Measurements from ENCODE around the gene TXK. TPM values are rescaled to one million over a fixed set of nuclear protein-coding genes. Genes with fewer than 3 reads are reported as not detected.
A peak's percentile ranks its signal among the peaks of the same experiment; 100 is the strongest.

Gene TXK
- total RNA-seq, 1 donor from 2014 or later = 1.7 TPM

DNA sequence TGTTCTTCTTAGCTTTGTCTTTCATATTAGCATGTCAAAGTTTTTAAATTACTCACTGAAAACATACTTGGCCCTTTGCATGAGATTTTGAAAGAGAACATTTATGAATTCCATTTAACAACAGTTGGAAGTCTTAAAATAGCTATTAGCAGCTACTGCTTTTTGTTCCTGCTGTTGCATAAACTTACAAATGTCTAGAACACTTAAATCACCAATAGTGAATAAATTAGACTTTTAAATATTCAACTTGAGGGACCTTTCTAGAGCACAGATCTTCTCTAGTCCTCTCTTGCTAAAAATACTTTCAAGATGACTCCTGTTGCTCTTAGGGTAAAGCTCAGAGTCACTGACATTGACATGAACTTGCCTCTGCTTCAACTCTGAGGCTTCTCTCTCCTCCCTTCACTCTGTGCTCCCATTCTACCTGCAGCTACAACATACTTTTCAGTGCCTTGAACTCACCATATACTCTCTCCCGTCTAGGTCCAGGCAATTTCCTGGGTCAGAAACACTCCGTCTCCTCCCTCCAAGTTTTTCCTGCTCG lies 15.8 kb upstream of the TXK start:
- Mint-ChIP-seq H3K27me3 (ENCODE audit: low read depth) (no peaks in the 10 kb centered on the region), H3K9me3 (peaks cover 21% of the 10 kb centered on the region), H3K36me3 (peaks cover 21% of the 10 kb centered on the region), H3K4me1 (peaks cover 2% of the 10 kb centered on the region), H3K27ac (no peak overlapping the region), H3K4me3 (no peak overlapping the region)
- no peak for DNase-seq (ENCODE audit: low spot score in 2 of 2, unreplicated experiment in 2 of 2)
- TF ChIP-seq, protein P1, sequence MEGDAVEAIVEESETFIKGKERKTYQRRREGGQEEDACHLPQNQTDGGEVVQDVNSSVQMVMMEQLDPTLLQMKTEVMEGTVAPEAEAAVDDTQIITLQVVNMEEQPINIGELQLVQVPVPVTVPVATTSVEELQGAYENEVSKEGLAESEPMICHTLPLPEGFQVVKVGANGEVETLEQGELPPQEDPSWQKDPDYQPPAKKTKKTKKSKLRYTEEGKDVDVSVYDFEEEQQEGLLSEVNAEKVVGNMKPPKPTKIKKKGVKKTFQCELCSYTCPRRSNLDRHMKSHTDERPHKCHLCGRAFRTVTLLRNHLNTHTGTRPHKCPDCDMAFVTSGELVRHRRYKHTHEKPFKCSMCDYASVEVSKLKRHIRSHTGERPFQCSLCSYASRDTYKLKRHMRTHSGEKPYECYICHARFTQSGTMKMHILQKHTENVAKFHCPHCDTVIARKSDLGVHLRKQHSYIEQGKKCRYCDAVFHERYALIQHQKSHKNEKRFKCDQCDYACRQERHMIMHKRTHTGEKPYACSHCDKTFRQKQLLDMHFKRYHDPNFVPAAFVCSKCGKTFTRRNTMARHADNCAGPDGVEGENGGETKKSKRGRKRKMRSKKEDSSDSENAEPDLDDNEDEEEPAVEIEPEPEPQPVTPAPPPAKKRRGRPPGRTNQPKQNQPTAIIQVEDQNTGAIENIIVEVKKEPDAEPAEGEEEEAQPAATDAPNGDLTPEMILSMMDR (IDR thresholded peaks at IDR 0.05; ENCODE audit: unreplicated experiment) = no peak

DNA sequence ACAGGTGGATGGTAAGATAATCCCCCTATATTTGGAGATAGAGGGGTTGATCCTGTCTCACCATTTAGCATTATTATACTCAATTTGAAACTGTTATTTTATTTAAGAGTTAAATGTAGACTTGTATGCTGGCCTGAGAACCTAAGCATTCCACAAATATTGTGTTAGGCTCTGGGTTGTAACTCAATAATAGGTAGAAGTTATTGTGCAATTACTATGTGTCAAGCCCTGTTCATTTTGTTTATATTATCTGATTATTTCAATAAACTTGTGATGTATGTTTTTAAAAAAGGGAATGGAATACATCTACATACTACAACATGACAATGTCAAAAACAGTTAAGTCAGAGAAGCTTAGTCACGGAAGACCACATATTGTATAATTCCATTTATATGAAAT lies 13.6 kb upstream of the TXK start:
- Mint-ChIP-seq H3K27ac (no peak overlapping the region), H3K36me3 (peaks cover 4% of the 10 kb centered on the region), H3K4me1 (peaks cover 2% of the 10 kb centered on the region), H3K27me3 (ENCODE audit: low read depth) (no peaks in the 10 kb centered on the region), H3K4me3 (no peak overlapping the region), H3K9me3 (peaks cover 2% of the 10 kb centered on the region)
- no peak for DNase-seq (ENCODE audit: low spot score in 2 of 2, unreplicated experiment in 2 of 2)
- TF ChIP-seq, protein P1 (IDR thresholded peaks at IDR 0.05; ENCODE audit: unreplicated experiment) = no peak

DNA sequence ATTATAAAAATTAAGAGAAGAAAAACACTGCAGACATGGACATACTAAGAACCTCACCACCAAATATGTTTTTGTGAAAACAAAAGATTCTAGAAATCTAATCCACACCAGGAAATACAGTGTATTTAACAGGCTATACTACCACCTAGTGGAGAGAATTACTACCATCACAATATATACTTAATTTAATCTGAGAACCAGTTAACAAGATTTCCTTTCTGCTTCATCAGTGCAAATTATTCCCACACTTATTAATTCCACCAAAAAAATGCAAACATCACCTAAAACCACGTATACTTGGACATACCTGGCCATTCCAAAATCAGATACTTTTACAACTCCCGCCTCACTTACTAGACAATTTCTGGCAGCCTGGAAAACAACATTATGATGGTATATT lies 7.0 kb upstream of the TXK start:
- no peak overlapping the region for H3K4me3 Mint-ChIP-seq
- H3K36me3 Mint-ChIP-seq = peaks cover 10% of the 10 kb centered on the region
- DNase-seq (ENCODE audit: low spot score in 2 of 2, unreplicated experiment in 2 of 2) = no peak
- no peaks in the 10 kb centered on the region for H3K9me3 Mint-ChIP-seq
- TF ChIP-seq, protein P1 (IDR thresholded peaks at IDR 0.05; ENCODE audit: unreplicated experiment) = peak; percentile 78
- no peak overlapping the region for H3K27ac Mint-ChIP-seq
- H3K4me1 Mint-ChIP-seq = peaks cover 2% of the 10 kb centered on the region
- no peaks in the 10 kb centered on the region for H3K27me3 Mint-ChIP-seq (ENCODE audit: low read depth)

DNA sequence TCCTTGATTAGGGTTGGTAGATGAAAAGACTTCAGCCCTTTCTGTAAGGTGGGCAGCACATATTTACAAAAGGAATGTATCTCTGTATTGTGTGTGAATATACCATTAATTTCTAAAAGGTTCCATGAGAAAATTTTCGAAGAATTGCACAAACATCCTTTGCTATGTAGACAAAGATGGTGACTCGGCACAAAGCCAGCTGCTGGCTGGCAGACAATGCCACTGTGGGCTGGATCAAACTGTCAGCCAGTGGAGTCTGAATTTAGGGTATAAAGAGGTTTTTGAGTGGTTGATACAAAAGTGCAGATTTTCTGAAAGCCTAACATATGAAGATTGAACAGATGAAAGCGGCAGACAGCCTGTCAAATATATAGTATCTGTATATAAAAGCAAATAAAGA lies 5.6 kb upstream of the TXK start:
- Mint-ChIP-seq H3K9me3 (no peaks in the 10 kb centered on the region), H3K27ac (no peak overlapping the region), H3K27me3 (ENCODE audit: low read depth) (no peaks in the 10 kb centered on the region), H3K36me3 (peaks cover 21% of the 10 kb centered on the region), H3K4me3 (no peak overlapping the region), H3K4me1 (no peaks in the 10 kb centered on the region)
- TF ChIP-seq, protein P1 (IDR thresholded peaks at IDR 0.05; ENCODE audit: unreplicated experiment) = no peak
- no peak for DNase-seq (ENCODE audit: low spot score in 2 of 2, unreplicated experiment in 2 of 2)

DNA sequence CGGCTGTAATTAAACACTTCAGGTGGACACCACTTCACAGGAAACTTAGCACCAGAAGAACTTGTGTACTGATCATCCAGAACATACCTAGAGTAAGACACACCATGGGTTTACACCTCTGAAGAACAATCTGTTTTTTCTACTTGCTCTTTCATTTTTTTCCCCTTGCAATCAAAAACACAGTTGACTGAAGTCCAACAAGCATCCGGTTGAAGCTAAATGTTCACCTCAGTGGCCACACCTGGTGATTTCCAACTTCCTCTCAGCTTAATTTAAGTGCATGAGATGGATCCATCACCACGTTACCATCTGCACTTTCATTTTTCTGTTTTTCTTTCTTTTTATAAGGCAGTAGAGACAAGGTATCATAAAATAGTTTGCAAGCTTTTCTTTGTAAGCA lies 4.9 kb upstream of the TXK start:
- H3K36me3 Mint-ChIP-seq = peaks cover 21% of the 10 kb centered on the region
- no peak overlapping the region for H3K27ac Mint-ChIP-seq
- no peaks in the 10 kb centered on the region for H3K9me3 Mint-ChIP-seq
- H3K4me3 Mint-ChIP-seq = no peak overlapping the region
- DNase-seq (ENCODE audit: low spot score in 2 of 2, unreplicated experiment in 2 of 2) = no peak
- TF ChIP-seq, protein P1 (IDR thresholded peaks at IDR 0.05; ENCODE audit: unreplicated experiment) = no peak
- H3K27me3 Mint-ChIP-seq (ENCODE audit: low read depth) = no peaks in the 10 kb centered on the region
- peaks cover 1% of the 10 kb centered on the region for H3K4me1 Mint-ChIP-seq

DNA sequence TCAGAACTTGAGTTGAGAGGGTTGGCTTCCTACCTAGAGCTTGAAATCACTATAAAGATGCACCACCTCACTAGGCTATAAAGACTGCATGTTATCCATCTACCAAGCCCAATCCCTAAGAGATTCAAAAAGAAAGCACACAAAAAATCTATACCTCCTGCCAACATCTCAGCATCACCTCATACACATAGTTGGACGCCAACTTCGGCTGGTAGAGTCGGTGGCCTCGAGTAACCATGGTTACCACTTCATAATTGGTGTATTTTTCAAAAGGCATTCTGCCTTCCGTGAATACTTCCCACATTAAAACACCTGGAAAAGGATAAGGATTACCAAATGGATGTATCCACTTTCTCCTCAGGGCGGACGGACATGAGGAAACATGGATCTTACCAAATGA lies 4.5 kb upstream of the TXK start:
- H3K4me1 Mint-ChIP-seq = peaks cover 6% of the 10 kb centered on the region

More for the DNA sequence above, 4.5 kb upstream of the TXK start:
- no peak for DNase-seq (ENCODE audit: low spot score in 2 of 2, unreplicated experiment in 2 of 2)
- Mint-ChIP-seq H3K4me3 (no peak overlapping the region), H3K27ac (no peak overlapping the region), H3K36me3 (peaks cover 21% of the 10 kb centered on the region), H3K27me3 (ENCODE audit: low read depth) (no peaks in the 10 kb centered on the region), H3K9me3 (no peaks in the 10 kb centered on the region)
- TF ChIP-seq, protein P1 (IDR thresholded peaks at IDR 0.05; ENCODE audit: unreplicated experiment) = no peak

All from mesothelial cell of epicardium (in vitro differentiated cells).